ENCODE data around the gene CCDC28B. TPM values are rescaled to one million over a fixed set of nuclear protein-coding genes. Genes with fewer than 3 reads are reported as not detected.

The CCDC28B gene
- polyA plus RNA-seq, 1 donor from 2014 or later, result 176 TPM

GRCh38 chr1:32192220-32192948 is 8.0 kb upstream of the CCDC28B start:
- Histone ChIP-seq H4K20me1 (ENCODE audit: insufficient read depth) (no peaks in the 10 kb centered on the region), H3K9ac (ENCODE audit: low read length) (no peak overlapping the region), H3K27ac (ENCODE audit: low read length) (no peak overlapping the region), H3K36me3 (ENCODE audit: insufficient read depth, low read length) (peaks cover 8% of the 10 kb centered on the region), H3K4me2 (ENCODE audit: low read length) (no peak overlapping the region), H2AFZ (ENCODE audit: low read depth, low read length) (no peak overlapping the region), H3K9me3 (ENCODE audit: low read length) (no peaks in the 10 kb centered on the region), H3K27me3 (ENCODE audit: insufficient read depth, low read depth, low read length) (no peaks in the 10 kb centered on the region), H3K4me3 (ENCODE audit: low read length) (no peak overlapping the region), H3F3A (ENCODE audit: insufficient read depth, low read length, poor library complexity, severe bottlenecking) (no peaks in the 10 kb centered on the region), H3K9me2 (ENCODE audit: insufficient read depth, low read length) (no peaks in the 10 kb centered on the region), H3K79me2 (replicated peaks; ENCODE audit: insufficient read depth, low read length) (no peaks in the 10 kb centered on the region)
- TF ChIP-seq CTCF (IDR thresholded peaks at IDR 0.05; ENCODE audit: poor library complexity, severe bottlenecking) (no peak), MXI1 (conservative IDR thresholded peaks at IDR 0.05; ENCODE audit: poor library complexity, severe bottlenecking) (no peak), SMC3 (conservative IDR thresholded peaks at IDR 0.05; ENCODE audit: poor library complexity) (no peak), TAF1 (IDR thresholded peaks at IDR 0.05; ENCODE audit: low read depth) (no peak), EZH2 (IDR thresholded peaks at IDR 0.05; ENCODE audit: borderline replicate concordance, insufficient read depth, low read length, poor library complexity, severe bottlenecking) (no peak)

GRCh38 chr1:32194984-32195383 is 5.4 kb upstream of the CCDC28B start:
- no peak overlapping the region for H3K9ac ChIP-seq (ENCODE audit: low read length)
- no peaks in the 10 kb centered on the region for H3F3A ChIP-seq (ENCODE audit: insufficient read depth, low read length, poor library complexity, severe bottlenecking)
- H3K9me2 ChIP-seq (ENCODE audit: insufficient read depth, low read length), result no peaks in the 10 kb centered on the region
- H2AFZ ChIP-seq (ENCODE audit: low read depth, low read length), result no peak overlapping the region
- no peaks in the 10 kb centered on the region for H3K79me2 ChIP-seq (replicated peaks; ENCODE audit: insufficient read depth, low read length)
- no peaks in the 10 kb centered on the region for H3K27me3 ChIP-seq (ENCODE audit: insufficient read depth, low read depth, low read length)
- no peak for TF ChIP-seq CTCF (IDR thresholded peaks at IDR 0.05; ENCODE audit: poor library complexity, severe bottlenecking)
- no peak for TF ChIP-seq POLR2AphosphoS5 (IDR thresholded peaks at IDR 0.05)
- TF ChIP-seq RAD21 (conservative IDR thresholded peaks at IDR 0.05), result no peak
- TF ChIP-seq EZH2 (IDR thresholded peaks at IDR 0.05; ENCODE audit: borderline replicate concordance, insufficient read depth, low read length, poor library complexity, severe bottlenecking), result no peak
- TF ChIP-seq REST (IDR thresholded peaks at IDR 0.05; ENCODE audit: borderline replicate concordance), result no peak
- TF ChIP-seq MXI1 (conservative IDR thresholded peaks at IDR 0.05; ENCODE audit: poor library complexity, severe bottlenecking), result no peak
- no peak for TF ChIP-seq TAF1 (IDR thresholded peaks at IDR 0.05; ENCODE audit: low read depth)
- no peak for TF ChIP-seq SMC3 (conservative IDR thresholded peaks at IDR 0.05; ENCODE audit: poor library complexity)
- no peak for TF ChIP-seq EP300 (conservative IDR thresholded peaks at IDR 0.05; ENCODE audit: poor library complexity, severe bottlenecking)
- H3K4me2 ChIP-seq (ENCODE audit: low read length), result no peak overlapping the region
- no peak overlapping the region for H3K4me3 ChIP-seq (ENCODE audit: low read length)
- H3K36me3 ChIP-seq (ENCODE audit: insufficient read depth, low read length), result peaks cover 8% of the 10 kb centered on the region
- no peaks in the 10 kb centered on the region for H4K20me1 ChIP-seq (ENCODE audit: insufficient read depth)
- H3K27ac ChIP-seq (ENCODE audit: low read length), result no peak overlapping the region
- no peaks in the 10 kb centered on the region for H3K9me3 ChIP-seq (ENCODE audit: low read length)
